Tibial nerve (tissue), 3 donors: ENCODE data around the gene EFNB1.

ENCODE experiments used
- POLR2A ChIP-seq, 2 donors: fragments of 450-650 bp; IDR thresholded peaks; one replicate each; pipeline ENCODE4 v1.6.1; 2017; ENCODE audit warnings: antibody characterized with exemption in 2 of 2, mild to moderate bottlenecking in 2 of 2, moderate library complexity in 2 of 2
- TF ChIP-seq, protein P1 (sequence below), 5 experiments: fragments of 200-600 bp in 3 of 5; fragments of 450-650 bp in 2 of 5; sonication (generic) in 3 of 5; IDR thresholded peaks; one replicate each; pipeline ENCODE4 v1.5.1; 2016 to 2019; ENCODE audit warnings: antibody characterized with exemption in 5 of 5, mild to moderate bottlenecking in 3 of 5, moderate library complexity in 2 of 5

DNA sequence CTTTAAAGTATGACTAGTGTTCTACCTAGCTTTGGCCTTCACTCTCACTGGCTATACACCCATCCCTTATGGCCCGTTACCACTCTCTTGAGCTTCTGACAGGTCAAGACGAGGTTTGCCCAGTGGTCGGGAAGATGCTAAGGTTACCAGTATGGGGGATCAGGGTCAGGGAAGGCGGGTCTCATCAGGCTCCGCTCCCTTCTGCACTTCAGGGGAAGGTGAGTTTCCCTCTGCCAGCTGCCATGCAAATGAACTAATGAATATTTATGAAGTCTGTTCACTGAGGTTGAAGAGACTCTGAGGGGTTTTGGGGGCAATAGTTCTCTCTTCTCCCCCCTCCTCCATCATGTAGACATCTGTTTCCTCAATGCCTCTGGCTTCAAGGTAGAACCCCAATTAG lies 6.6 kb downstream of the EFNB1 start:
- TF ChIP-seq POLR2A (IDR thresholded peaks at IDR 0.05): no peak
- TF ChIP-seq, protein P1, sequence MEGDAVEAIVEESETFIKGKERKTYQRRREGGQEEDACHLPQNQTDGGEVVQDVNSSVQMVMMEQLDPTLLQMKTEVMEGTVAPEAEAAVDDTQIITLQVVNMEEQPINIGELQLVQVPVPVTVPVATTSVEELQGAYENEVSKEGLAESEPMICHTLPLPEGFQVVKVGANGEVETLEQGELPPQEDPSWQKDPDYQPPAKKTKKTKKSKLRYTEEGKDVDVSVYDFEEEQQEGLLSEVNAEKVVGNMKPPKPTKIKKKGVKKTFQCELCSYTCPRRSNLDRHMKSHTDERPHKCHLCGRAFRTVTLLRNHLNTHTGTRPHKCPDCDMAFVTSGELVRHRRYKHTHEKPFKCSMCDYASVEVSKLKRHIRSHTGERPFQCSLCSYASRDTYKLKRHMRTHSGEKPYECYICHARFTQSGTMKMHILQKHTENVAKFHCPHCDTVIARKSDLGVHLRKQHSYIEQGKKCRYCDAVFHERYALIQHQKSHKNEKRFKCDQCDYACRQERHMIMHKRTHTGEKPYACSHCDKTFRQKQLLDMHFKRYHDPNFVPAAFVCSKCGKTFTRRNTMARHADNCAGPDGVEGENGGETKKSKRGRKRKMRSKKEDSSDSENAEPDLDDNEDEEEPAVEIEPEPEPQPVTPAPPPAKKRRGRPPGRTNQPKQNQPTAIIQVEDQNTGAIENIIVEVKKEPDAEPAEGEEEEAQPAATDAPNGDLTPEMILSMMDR (IDR thresholded peaks at IDR 0.05): no peak
